Activated T-cell treated with anti-CD3 and anti-CD28 coated beads, Interleukin-2, amount 50 U/mL, for 48 hours (primary cell): Measurements from ENCODE around the gene CLRN3.

Experiments used
- DNase-seq, 2 experiments: peaks; one replicate each; pipeline ENCODE4 v3.0.0-alpha.2; 2020

Gene CLRN3

DNA sequence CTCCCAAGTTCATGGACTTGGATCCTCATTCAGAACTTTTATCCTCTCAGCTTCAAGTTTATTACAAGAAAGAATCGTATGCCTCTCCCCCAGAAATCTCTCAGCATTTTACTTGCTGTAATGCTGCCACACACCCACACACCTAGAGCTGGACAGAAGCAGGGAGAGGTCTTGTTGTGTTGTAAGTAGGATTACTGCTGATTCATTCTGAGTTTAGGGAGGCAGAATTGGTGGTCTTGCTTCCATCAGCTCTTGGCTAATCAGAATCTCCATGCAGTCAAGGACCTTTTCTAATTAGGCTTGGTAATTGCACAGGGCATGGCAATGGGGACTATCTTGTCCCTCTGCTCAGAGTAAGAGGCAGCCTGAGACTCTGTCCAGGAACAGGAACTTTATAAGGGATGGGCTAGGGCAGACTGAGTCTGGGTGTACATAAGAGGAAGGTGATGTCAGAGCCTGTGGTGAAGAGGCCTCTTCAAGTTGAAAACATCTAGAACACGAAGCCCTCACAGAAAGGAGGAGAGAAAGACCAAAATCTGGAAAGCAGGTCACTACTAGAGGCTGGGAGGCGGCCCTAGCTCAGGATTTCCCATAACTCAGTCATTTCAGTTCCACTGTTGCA, 7.1 kb upstream of the CLRN3 start:
- peak in 1 of 2 experiments; percentile 10 for DNase-seq

DNA sequence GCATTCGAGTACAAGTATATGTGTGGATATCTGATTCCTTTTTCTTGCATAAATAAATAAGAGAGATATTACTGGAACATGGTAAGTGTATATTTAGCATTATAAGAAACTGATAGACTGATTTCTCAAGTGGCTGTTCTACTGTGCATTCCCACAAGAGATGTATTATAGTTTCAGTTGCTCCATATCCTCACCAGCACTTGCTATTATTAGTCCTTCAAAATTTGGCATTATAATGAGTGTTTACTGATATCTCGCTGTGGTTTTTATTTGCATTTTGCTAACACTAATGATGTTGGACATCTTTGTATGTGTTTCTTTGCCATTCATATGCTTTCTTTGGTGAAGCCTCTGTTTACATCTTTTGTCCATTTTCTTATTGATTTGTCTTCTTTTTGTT, 4.4 kb upstream of the CLRN3 start:
- no peak for DNase-seq

- no peak for DNase-seq
Measured at GRCh38 chr10:127896590-127896989, 3.8 kb upstream of the CLRN3 start.

DNA sequence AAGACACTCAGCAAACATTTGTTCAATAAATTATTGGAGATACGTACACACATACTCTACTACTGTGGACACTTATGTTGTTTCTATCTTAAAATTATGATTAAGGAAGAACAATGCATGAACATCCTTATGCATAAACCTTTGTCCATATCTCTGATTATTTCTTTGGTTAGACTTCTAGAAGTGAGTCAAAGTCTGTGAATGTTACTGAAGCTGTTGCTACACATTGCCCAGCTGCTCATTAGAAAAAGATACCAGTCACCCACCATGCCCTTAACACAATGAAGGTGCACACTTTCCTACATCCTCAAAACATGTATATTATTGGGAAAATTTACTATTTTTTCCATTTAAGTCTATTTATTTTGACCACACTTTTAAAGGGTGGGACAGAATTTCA, 1.4 kb upstream of the CLRN3 start:
- no peak for DNase-seq

DNA sequence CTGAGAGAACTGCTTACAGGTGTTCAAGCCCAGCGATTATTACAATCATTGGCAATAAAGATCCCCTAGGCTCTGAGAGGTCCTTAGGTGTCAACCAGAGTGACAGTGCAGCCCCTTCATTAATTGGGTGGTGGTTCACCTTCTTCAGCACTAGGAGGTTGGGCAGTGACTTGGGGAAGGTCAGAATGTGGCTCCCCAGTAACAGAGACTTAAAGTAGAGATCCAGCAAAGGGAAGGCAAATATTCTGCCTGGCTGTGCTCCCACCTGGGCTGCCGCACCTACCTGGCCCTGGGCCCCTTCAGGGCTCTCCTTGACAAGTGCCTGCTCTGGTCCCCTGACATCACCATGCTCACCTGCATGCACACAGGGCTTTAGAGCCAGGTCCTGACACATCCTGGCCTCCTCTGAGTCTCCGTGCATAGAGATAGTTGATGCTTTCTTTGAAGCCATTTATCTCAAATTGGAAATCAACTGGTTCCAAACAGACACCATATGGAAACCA, 1.9 kb downstream of the CLRN3 start:
- no peak for DNase-seq

DNA sequence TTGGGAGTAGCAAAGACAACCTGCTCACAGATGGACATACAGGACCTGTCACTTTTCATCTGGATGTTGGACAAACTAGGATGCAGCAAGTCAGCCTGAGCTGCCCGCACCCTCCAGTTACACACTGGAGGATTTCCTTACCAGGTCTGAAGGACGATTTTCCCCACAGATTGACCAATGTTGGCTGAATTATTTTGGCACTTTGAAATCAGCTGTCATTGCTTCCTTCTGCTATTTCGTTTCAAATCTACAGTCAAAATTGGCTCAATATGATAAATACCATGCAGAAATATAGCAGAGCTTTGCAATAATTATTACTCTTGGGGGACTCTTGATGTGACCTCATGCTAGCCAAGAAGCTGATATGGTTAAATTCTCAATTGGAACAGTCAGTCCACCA, 2.5 kb downstream of the CLRN3 start:
- no peak for DNase-seq

GRCh38 chr10:127889605-127890195, 3.0 kb downstream of the CLRN3 start:
- no peak for DNase-seq

- no peak for DNase-seq
Measured at GRCh38 chr10:127888521-127889312, 4.0 kb downstream of the CLRN3 start.

- no peak for DNase-seq
Measured at GRCh38 chr10:127887541-127888415, 5.0 kb downstream of the CLRN3 start.

GRCh38 chr10:127886371-127887051, 6.2 kb downstream of the CLRN3 start:
- no peak for DNase-seq

DNA sequence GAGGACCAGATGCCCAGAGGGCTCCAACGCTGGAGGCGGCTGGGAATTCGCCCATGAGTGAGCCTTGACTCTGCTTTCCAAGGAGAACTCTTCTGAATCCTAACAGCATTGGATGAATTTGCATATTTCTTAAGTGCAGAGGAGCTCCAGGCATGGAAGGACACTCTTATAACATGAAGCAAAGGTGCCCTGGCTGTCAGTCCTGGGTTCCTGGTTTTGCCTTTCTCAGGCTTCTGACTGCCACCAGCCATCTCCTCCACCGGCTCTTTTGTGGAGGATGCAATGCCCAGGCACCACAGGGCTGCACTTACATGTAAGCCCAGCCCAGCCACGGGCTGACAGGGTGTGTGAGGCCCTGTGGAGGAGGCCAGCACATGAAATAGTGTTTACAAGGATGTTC, 8.2 kb downstream of the CLRN3 start:
- no peak for DNase-seq

DNA sequence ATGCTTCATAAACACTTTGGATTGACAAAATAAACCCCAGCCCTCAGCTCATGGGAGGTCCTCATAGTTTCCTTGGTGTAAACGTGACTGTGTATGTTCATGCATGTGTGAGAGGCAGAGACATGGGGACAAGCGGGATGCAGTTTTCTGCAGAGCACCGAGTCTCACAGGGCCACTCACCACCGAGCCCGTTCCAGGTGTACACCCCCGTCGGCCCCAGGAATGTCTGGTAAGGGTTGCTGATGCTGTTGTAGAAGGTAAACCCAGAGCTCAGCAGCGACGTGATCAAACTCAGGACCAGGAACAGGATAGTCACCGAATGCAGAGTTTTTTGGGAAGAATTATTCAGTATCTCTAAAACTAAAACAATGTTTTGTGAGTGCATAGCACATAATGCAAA, 9.2 kb downstream of the CLRN3 start:
- DNase-seq, result no peak

DNA sequence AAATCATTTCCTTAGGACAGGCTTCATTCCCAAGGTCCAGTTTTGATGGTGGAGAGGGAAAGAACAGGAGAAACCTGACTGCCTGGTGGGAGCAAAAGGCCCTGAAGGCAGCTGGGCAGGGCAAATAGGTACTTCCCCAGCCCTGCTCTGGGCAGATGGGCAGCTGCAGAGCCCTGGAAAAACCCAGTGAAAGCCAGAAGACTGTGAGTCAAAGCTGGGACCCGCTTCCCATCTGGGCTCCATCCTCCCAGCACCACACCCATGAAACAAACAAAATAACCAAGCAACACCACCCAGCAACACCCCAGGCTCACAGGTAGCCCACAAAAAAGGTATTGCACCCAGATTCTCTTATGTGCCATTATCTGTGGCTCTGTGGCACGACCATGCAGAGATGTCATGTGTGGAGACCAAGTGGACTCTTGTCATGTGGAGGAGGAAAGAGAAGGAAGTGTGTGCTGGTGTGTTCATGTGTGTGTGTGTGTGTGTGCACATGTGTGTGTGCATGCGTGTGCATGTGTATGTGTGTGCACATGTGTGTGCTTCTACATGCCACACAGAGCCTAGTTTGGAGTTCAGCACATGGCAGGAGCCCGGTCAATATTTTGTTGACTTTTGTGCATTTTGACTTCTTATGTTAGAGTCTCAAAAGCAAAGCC, 9.8 kb downstream of the CLRN3 start:
- no peak for DNase-seq

GRCh38 chr10:127882391-127882790, 10.3 kb downstream of the CLRN3 start:
- DNase-seq, result no peak

DNA sequence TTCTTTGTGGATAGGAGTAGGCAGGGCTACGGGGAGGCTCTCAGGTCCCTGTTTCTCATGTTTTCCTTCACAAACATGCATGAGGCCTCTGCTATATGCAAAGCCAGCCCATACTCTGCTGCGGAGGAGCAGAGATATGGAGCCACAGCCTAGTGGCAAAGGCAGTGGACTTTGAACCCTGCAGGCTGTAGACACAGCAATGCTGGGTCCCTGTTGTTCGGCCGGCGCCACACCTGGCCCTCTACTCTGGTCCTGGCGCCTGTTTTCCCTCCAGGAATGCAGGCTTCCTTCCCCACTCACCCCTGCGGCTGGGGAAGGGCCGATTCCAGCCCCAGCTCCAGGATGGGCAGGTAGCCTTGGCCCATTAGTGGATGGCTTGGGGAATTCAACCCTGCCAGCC, 11.5 kb downstream of the CLRN3 start:
- DNase-seq, result no peak

DNA sequence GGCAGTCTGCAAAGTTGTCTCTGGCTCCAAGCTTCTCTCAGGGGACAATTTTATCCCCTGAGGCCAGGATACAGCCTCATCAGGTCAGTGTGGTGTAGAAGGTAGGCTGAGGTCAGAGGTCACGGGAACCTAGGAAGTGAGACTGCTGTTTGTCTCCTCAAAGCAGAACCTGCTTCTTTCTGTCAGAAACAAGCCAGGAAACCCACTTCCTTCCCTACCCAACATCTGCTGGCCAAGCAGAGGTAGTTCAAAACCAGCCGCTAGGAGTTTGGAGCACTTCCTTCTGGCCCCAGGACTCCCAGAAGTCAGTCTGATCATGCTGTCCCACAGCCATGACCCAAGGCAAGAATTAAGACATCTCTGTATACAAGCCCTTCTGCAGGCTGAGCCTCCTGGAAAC, 12.2 kb downstream of the CLRN3 start:
- DNase-seq, result no peak

- no peak for DNase-seq
Measured at GRCh38 chr10:127878475-127879055, 14.2 kb downstream of the CLRN3 start.

GRCh38 chr10:127877699-127878098, 15.0 kb downstream of the CLRN3 start:
- no peak for DNase-seq

DNA sequence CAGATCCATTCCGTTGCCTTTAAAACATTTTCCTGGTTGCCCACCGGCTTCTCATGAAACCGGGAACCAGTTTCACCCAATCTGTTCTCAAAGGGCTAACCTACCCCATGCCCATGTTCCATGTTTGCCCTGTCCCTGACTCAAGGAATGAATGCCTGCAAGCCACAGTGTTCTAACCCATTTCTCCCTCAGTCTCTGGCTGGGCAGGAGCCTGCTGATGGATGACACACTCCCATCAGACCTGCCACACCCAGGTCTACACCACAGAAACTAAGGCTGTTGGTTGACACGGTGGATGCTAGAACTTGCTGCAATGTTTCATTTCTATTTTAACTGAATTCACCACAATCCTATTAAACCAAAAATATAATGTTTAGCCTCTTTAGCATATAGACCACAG, 15.6 kb downstream of the CLRN3 start:
- DNase-seq, result no peak

DNA sequence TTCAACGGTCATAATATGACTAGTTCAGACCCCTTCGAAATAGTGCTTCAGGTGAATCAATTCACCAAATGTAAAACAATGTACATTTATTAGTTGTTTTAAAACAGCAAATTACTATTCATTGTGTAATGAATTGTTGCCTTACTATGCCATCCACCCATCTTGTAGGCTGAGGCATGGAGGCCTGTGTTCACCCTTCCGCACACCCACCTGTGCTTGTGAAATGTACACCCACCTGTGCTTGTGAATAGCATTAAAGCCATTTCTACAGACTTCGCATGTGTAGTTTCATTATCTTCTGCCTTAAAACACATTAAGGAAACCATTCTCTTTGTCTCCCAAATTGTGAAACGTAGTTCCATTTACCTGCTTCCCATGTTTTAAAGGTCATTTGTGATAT, 16.8 kb downstream of the CLRN3 start:
- DNase-seq, result no peak

- DNase-seq, result no peak
Measured at GRCh38 chr10:127875449-127875765, 17.3 kb downstream of the CLRN3 start.
